HG02763 (cell line): Measurements from ENCODE around the gene BAZ2B.

Experiments used
- ATAC-seq: cut with Tn5 transposase; IDR thresholded peaks from one replicate; pipeline ENCODE4 v1.9.1; 2021; ENCODE audit warnings: mild to moderate bottlenecking, moderate library complexity; ENCODE audit not compliant: unreplicated experiment

The BAZ2B gene

DNA sequence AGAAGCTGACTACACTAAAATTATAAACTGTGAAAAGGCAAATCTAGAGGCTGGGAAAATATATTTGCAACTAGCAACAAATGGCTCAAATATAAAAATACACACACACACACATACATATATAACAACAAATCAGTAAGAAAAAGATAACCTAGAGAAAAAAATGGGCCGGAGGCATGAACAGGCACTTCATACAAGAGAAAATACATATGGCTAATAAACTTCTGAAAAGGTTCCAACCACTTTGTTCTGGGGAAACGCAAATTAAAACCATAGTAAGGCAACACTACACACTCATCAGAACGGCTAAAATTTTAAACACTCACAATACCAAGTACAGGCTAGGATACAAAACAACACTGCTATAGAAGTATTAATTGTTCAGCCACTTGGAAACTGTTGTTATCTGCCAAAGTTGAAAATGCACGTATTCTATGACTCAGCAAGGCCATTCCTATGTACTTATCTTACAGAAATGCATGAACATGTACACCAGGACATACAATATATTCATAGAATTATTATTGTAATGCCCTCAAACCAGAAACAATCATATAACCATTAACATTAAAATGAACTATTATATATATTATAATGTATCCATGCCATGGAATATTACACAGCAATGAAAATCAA lies 345.5 kb downstream of the BAZ2B start:
- no peak for ATAC-seq
